Measurements from ENCODE around the gene TMA7B. TPM values are rescaled to one million over a fixed set of nuclear protein-coding genes. Genes with fewer than 3 reads are reported as not detected.

TMA7B gene
- polyA plus RNA-seq, 1 of the 3 experiments (the other 2 are of a cell fraction), result not detected

DNA sequence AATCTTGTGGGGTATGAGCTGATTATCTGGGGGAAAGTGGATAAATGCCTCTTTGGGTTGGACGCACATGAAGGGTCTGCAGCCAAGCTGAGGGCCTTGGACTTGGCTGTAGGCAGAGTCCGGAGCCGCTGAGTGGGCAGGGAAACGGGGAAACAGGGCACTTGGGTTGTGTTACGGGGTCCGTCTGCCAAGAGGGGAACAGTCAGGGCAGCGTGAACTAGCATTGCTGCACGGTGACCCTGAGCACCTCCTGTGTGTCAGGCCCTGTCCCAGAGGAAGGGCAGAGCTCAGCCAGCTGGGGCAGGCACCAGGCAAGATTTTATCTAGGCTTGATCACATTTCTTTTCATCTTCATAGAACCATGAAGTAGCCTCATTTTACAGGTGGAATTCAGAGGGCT, 46.4 kb downstream of the TMA7B start:
- TF ChIP-seq POLR2AphosphoS5 (IDR thresholded peaks at IDR 0.05; ENCODE audit: low read depth, low read length) (no peak), RCOR1 (IDR thresholded peaks at IDR 0.05; ENCODE audit: low read length) (no peak), FOXM1 (IDR thresholded peaks at IDR 0.05; ENCODE audit: low read depth) (no peak), GATA2 (CRISPR knock-in tag; IDR thresholded peaks at IDR 0.05) (no peak), PBX3 (IDR thresholded peaks at IDR 0.05) (no peak), MXI1 (IDR thresholded peaks at IDR 0.05; ENCODE audit: low read depth, low read length) (no peak), TCF12 (IDR thresholded peaks at IDR 0.05) (no peak), TEAD4 (IDR thresholded peaks at IDR 0.05; ENCODE audit: borderline replicate concordance, insufficient read depth) (no peak), JUND (IDR thresholded peaks at IDR 0.05) (no peak)
- TF ChIP-seq, protein P1, sequence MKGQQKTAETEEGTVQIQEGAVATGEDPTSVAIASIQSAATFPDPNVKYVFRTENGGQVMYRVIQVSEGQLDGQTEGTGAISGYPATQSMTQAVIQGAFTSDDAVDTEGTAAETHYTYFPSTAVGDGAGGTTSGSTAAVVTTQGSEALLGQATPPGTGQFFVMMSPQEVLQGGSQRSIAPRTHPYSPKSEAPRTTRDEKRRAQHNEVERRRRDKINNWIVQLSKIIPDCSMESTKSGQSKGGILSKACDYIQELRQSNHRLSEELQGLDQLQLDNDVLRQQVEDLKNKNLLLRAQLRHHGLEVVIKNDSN (IDR thresholded peaks at IDR 0.05; ENCODE audit: borderline replicate concordance, low read depth), result no peak
- no peak overlapping the region for H3K4me3 ChIP-seq (ENCODE audit: low read depth in 2 of 2, low read length in 1 of 2)
- ChIA-PET CTCF (interaction anchor here (1.7 kb wide), 1 partner anchor 18 kb away, joined by 7 read pairs; no protein-coding TSS in a partner anchor), POLR2A (no interaction called here)
- H3K4me2 ChIP-seq, result no peak overlapping the region
- H3K9me2 ChIP-seq, result no peaks in the 10 kb centered on the region
- no peaks in the 10 kb centered on the region for H4K20me1 ChIP-seq (ENCODE audit: insufficient read depth)
- no peak overlapping the region for H3K9ac ChIP-seq
- H2AFZ ChIP-seq (ENCODE audit: low read depth), result no peak overlapping the region
- H3K9me3 ChIP-seq, result no peaks in the 10 kb centered on the region
- DNase-seq, result no peak
- H3K27me3 ChIP-seq (ENCODE audit: insufficient read depth), result no peaks in the 10 kb centered on the region
- peaks cover 0 to 7% of the 10 kb centered on the region in 2 experiments; a peak in 1 of 4 replicates for H3K4me1 ChIP-seq (ENCODE audit: control insufficient read depth in 1 of 2, insufficient read depth in 2 of 2, low read depth in 1 of 2, low read length in 1 of 2)
- H3K79me2 ChIP-seq (ENCODE audit: insufficient read depth), result no peaks in the 10 kb centered on the region
- WGBS (ENCODE audit: low lambda C conversion rate), result 70% methylated on average over 4 of the region's 8 CpGs
- H3K36me3 ChIP-seq (replicated peaks in 1 of 2; ENCODE audit: control insufficient read depth in 1 of 2, insufficient read depth in 2 of 2, low read length in 1 of 2), result no peaks in the 10 kb centered on the region
- no peaks in the 10 kb centered on the region for H3F3A ChIP-seq (replicated peaks; ENCODE audit: insufficient read depth)
- no peak overlapping the region for H3K27ac ChIP-seq (ENCODE audit: low read depth in 2 of 2, low read length in 1 of 2)

- H3K36me3 ChIP-seq (replicated peaks in 1 of 2; ENCODE audit: control insufficient read depth in 1 of 2, insufficient read depth in 2 of 2, low read length in 1 of 2), result no peaks in the 10 kb centered on the region
- no peak for DNase-seq
- H3K27ac ChIP-seq (ENCODE audit: low read depth in 2 of 2, low read length in 1 of 2), result no peak overlapping the region
- H2AFZ ChIP-seq (ENCODE audit: low read depth), result no peak overlapping the region
- peaks cover 0 to 7% of the 10 kb centered on the region in 2 experiments; a peak in 1 of 4 replicates for H3K4me1 ChIP-seq (ENCODE audit: control insufficient read depth in 1 of 2, insufficient read depth in 2 of 2, low read depth in 1 of 2, low read length in 1 of 2)
- no peak overlapping the region for H3K4me3 ChIP-seq (ENCODE audit: low read depth in 2 of 2, low read length in 1 of 2)
- H4K20me1 ChIP-seq (ENCODE audit: insufficient read depth), result no peaks in the 10 kb centered on the region
- H3K4me2 ChIP-seq, result no peak overlapping the region
- H3K27me3 ChIP-seq (ENCODE audit: insufficient read depth), result no peaks in the 10 kb centered on the region
- POLR2A ChIA-PET, result no interaction called here
- H3K79me2 ChIP-seq (ENCODE audit: insufficient read depth), result no peaks in the 10 kb centered on the region
- 71% methylated on average over 7 of the region's 27 CpGs for WGBS (ENCODE audit: low lambda C conversion rate)
- CTCF ChIA-PET, result interaction anchor here (1.0 to 3.4 kb wide), 2 partner anchors 16 to 26 kb away, joined by 3 to 13 read pairs; no protein-coding TSS in a partner anchor
- no peaks in the 10 kb centered on the region for H3F3A ChIP-seq (replicated peaks; ENCODE audit: insufficient read depth)
- no peaks in the 10 kb centered on the region for H3K9me3 ChIP-seq
- TF ChIP-seq REST (IDR thresholded peaks at IDR 0.05; ENCODE audit: low read depth, low read length) (no peak), TCF12 (IDR thresholded peaks at IDR 0.05) (no peak), SMC3 (IDR thresholded peaks at IDR 0.05; ENCODE audit: low read depth, low read length) (no peak)
- H3K9me2 ChIP-seq, result no peaks in the 10 kb centered on the region
- no peak overlapping the region for H3K9ac ChIP-seq
Measured at GRCh38 chr22:40007853-40008710, 47.9 kb downstream of the TMA7B start.
